PC-9 (cell line): Measurements from ENCODE around the gene TTLL5.

Source experiments
- CTCF ChIP-seq: fragments of 200-600 bp; sonication (generic); conservative IDR thresholded peaks from 2 replicates; pipeline ENCODE4 v1.6.1; 2017; ENCODE audit warnings: mixed run types, antibody characterized with exemption, mild to moderate bottlenecking, moderate library complexity
- EZH2 ChIP-seq: fragments of 200-600 bp; sonication (generic); IDR thresholded peaks from 2 replicates; pipeline ENCODE4 v1.8.0; 2017; ENCODE audit warnings: antibody characterized with exemption, low read depth

GRCh38 chr14:75615200-75615599 lies 45.8 kb upstream of the TTLL5 start:
- TF ChIP-seq CTCF (no peak), EZH2 (no peak)
